ENCODE results near the gene RNF31. TPM values are rescaled to one million over a fixed set of nuclear protein-coding genes. Genes with fewer than 3 reads are reported as not detected.

RNF31 gene
- total and polyA plus RNA-seq, 2 donors = 44.9 to 105 TPM

DNA sequence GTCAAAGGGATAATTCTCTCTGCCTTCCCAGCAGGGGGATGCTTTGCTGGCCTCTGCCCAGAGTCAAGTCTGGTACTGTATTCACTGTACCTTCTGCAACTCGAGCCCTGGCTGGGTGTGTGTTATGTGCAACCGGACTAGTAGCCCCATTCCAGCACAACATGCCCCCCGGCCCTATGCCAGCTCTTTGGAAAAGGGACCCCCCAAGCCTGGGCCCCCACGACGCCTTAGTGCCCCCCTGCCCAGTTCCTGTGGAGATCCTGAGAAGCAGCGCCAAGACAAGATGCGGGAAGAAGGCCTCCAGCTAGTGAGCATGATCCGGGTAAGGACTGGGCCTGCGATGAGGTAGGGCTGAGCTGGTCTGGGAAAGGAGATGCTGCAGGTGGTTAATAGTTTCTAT lies 3.3 kb downstream of the RNF31 start:
- no peak for DNase-seq (ENCODE audit: low read depth in 6 of 9, low spot score in 9 of 9)
- Histone ChIP-seq H3K4me3 (ENCODE audit: low read length in 2 of 2) (no peak overlapping the region), H3K27me3 (ENCODE audit: control insufficient read depth in 2 of 2, insufficient read depth in 1 of 2, low read length in 1 of 2) (no peaks in the 10 kb centered on the region), H3K27ac (ENCODE audit: low read depth in 1 of 2, low read length in 1 of 2) (no peak overlapping the region), H3K4me1 (ENCODE audit: control insufficient read depth in 2 of 2, insufficient read depth in 2 of 2, low read length in 2 of 2) (peaks cover 16 to 18% of the 10 kb centered on the region in 2 donors), H3K36me3 (ENCODE audit: control insufficient read depth in 2 of 2, insufficient read depth in 2 of 2, low read length in 1 of 2) (peaks cover 53 to 61% of the 10 kb centered on the region in 2 donors), H3K9me3 (ENCODE audit: control insufficient read depth in 2 of 2, insufficient read depth in 1 of 2, low read length in 1 of 2) (no peaks in the 10 kb centered on the region)
- WGBS = 99% methylated on average over 9 of the region's 9 CpGs

DNA sequence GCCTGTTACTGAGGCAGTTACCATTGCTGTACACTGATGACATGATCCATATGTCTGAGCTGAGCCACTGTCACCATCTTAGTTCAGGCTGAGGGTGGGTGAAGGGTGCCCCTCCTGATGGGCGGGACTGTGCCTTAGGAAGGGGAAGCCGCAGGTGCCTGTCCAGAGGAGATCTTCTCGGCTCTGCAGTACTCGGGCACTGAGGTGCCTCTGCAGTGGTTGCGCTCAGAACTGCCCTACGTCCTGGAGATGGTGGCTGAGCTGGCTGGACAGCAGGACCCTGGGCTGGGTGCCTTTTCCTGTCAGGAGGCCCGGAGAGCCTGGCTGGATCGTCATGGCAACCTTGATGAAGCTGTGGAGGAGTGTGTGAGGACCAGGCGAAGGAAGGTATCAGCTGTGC lies 3.7 kb downstream of the RNF31 start:
- WGBS = 97% methylated on average over 9 of the region's 9 CpGs
- H3K4me3 ChIP-seq (ENCODE audit: low read length in 2 of 2) = no peak overlapping the region
- H3K36me3 ChIP-seq (ENCODE audit: control insufficient read depth in 2 of 2, insufficient read depth in 2 of 2, low read length in 1 of 2) = peaks cover 57 to 65% of the 10 kb centered on the region in 2 donors
- H3K9me3 ChIP-seq (ENCODE audit: control insufficient read depth in 2 of 2, insufficient read depth in 1 of 2, low read length in 1 of 2) = no peaks in the 10 kb centered on the region
- DNase-seq (ENCODE audit: low read depth in 6 of 9, low spot score in 9 of 9) = no peak
- no peaks in the 10 kb centered on the region for H3K27me3 ChIP-seq (ENCODE audit: control insufficient read depth in 2 of 2, insufficient read depth in 1 of 2, low read length in 1 of 2)
- peaks cover 12 to 14% of the 10 kb centered on the region in 2 donors for H3K4me1 ChIP-seq (ENCODE audit: control insufficient read depth in 2 of 2, insufficient read depth in 2 of 2, low read length in 2 of 2)
- H3K27ac ChIP-seq (ENCODE audit: low read depth in 1 of 2, low read length in 1 of 2) = no peak overlapping the region

DNA sequence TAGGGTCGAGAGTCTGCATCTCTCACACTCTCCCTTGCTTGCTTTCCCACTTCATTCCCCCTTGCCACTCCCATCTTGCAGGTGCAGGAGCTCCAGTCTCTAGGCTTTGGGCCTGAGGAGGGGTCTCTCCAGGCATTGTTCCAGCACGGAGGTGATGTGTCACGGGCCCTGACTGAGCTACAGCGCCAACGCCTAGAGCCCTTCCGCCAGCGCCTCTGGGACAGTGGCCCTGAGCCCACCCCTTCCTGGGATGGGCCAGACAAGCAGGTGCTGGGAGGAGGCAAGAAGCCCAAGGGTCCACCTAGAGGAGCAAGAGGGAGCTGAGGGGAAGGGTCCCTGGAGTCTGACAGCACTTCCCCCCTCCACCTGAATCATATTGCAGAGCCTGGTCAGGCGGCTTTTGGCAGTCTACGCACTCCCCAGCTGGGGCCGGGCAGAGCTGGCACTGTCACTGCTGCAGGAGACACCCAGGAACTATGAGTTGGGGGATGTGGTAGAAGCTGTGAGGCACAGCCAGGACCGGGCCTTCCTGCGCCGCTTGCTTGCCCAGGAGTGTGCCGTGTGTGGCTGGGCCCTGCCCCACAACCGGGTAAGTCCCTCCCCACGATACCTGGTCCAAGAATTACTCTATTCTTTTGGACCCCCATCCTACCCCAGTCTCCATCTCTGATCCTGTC lies 4.2 kb downstream of the RNF31 start:
- WGBS = 98% methylated on average over 16 of the region's 16 CpGs
- Histone ChIP-seq H3K4me1 (ENCODE audit: control insufficient read depth in 2 of 2, insufficient read depth in 2 of 2, low read length in 2 of 2) (peaks cover 10 to 11% of the 10 kb centered on the region in 2 donors), H3K36me3 (ENCODE audit: control insufficient read depth in 2 of 2, insufficient read depth in 2 of 2, low read length in 1 of 2) (peaks cover 62 to 69% of the 10 kb centered on the region in 2 donors), H3K4me3 (ENCODE audit: low read length in 2 of 2) (no peak overlapping the region), H3K9me3 (ENCODE audit: control insufficient read depth in 2 of 2, insufficient read depth in 1 of 2, low read length in 1 of 2) (no peaks in the 10 kb centered on the region), H3K27me3 (ENCODE audit: control insufficient read depth in 2 of 2, insufficient read depth in 1 of 2, low read length in 1 of 2) (no peaks in the 10 kb centered on the region), H3K27ac (ENCODE audit: low read depth in 1 of 2, low read length in 1 of 2) (no peak overlapping the region)
- no peak for DNase-seq (ENCODE audit: low read depth in 6 of 9, low spot score in 9 of 9)

DNA sequence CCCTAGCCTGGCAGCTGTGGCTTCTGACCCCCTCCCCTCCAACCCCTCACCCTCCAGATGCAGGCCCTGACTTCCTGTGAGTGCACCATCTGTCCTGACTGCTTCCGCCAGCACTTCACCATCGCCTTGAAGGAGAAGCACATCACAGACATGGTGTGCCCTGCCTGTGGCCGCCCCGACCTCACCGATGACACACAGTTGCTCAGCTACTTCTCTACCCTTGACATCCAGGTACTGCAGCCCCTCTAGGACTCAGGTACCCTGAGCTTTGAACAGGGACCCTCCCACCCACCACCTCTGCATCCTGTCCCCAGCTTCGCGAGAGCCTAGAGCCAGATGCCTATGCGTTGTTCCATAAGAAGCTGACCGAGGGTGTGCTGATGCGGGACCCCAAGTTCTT lies 7.8 kb downstream of the RNF31 start:
- Histone ChIP-seq H3K27me3 (ENCODE audit: control insufficient read depth in 2 of 2, insufficient read depth in 1 of 2, low read length in 1 of 2) (no peaks in the 10 kb centered on the region), H3K36me3 (ENCODE audit: control insufficient read depth in 2 of 2, insufficient read depth in 2 of 2, low read length in 1 of 2) (peaks cover 78 to 81% of the 10 kb centered on the region in 2 donors), H3K27ac (ENCODE audit: low read depth in 1 of 2, low read length in 1 of 2) (no peak overlapping the region), H3K9me3 (ENCODE audit: control insufficient read depth in 2 of 2, insufficient read depth in 1 of 2, low read length in 1 of 2) (no peaks in the 10 kb centered on the region), H3K4me3 (ENCODE audit: low read length in 2 of 2) (no peak overlapping the region), H3K4me1 (ENCODE audit: control insufficient read depth in 2 of 2, insufficient read depth in 2 of 2, low read length in 2 of 2) (peaks cover 0 to under 1% of the 10 kb centered on the region in 2 donors)
- WGBS = 99% methylated on average over 10 of the region's 10 CpGs
- no peak for DNase-seq (ENCODE audit: low read depth in 6 of 9, low spot score in 9 of 9)

DNA sequence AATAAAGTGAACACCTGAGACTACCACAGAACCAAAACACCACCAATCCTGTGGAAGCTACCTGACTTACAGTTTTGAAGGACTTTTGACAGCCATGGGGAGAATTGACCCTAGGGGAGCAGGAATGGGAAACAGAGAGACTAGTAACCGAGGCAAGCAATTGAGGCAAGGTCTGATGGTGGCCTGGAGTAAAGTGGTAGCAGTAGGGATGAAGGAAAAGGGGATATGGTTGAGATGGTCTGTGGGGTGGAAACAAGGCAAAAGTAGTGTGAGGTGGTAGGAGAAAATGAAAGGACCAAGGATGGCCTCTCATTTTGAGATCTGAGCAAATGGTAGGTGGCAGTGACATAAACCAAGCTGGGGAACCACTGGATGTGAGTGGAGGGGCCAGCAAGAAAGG lies 9.5 kb downstream of the RNF31 start:
- Histone ChIP-seq H3K4me3 (ENCODE audit: low read length in 2 of 2) (no peak overlapping the region), H3K27me3 (ENCODE audit: control insufficient read depth in 2 of 2, insufficient read depth in 1 of 2, low read length in 1 of 2) (no peaks in the 10 kb centered on the region), H3K27ac (ENCODE audit: low read depth in 1 of 2, low read length in 1 of 2) (no peak overlapping the region), H3K4me1 (ENCODE audit: control insufficient read depth in 2 of 2, insufficient read depth in 2 of 2, low read length in 2 of 2) (peaks cover 4 to 10% of the 10 kb centered on the region in 2 donors), H3K9me3 (ENCODE audit: control insufficient read depth in 2 of 2, insufficient read depth in 1 of 2, low read length in 1 of 2) (no peaks in the 10 kb centered on the region), H3K36me3 (ENCODE audit: control insufficient read depth in 2 of 2, insufficient read depth in 2 of 2, low read length in 1 of 2) (peaks cover 67 to 71% of the 10 kb centered on the region in 2 donors)
- no peak for DNase-seq (ENCODE audit: low read depth in 6 of 9, low spot score in 9 of 9)
- 97% methylated on average over 1 of the region's 1 CpG for WGBS

DNA sequence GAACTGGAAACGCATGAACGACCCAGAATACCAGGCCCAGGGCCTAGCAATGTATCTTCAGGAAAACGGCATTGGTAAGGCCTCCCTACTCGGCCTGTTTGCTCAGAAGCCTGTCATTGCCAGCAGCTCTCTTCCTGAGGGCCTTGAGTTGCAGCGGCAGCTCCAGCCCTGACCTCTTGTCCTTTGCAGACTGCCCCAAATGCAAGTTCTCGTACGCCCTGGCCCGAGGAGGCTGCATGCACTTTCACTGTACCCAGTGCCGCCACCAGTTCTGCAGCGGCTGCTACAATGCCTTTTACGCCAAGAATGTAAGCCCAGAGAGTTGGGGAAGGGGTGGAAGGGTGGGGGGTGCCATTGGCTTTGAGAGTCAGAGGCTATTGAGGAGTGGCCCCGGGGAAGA lies 10.0 kb downstream of the RNF31 start:
- no peak for DNase-seq (ENCODE audit: low read depth in 6 of 9, low spot score in 9 of 9)
- no peaks in the 10 kb centered on the region for H3K9me3 ChIP-seq (ENCODE audit: control insufficient read depth in 2 of 2, insufficient read depth in 1 of 2, low read length in 1 of 2)
- no peaks in the 10 kb centered on the region for H3K27me3 ChIP-seq (ENCODE audit: control insufficient read depth in 2 of 2, insufficient read depth in 1 of 2, low read length in 1 of 2)
- H3K4me3 ChIP-seq (ENCODE audit: low read length in 2 of 2) = no peak overlapping the region
- H3K4me1 ChIP-seq (ENCODE audit: control insufficient read depth in 2 of 2, insufficient read depth in 2 of 2, low read length in 2 of 2) = peaks cover 6 to 15% of the 10 kb centered on the region in 2 donors
- peaks cover 64 to 69% of the 10 kb centered on the region in 2 donors for H3K36me3 ChIP-seq (ENCODE audit: control insufficient read depth in 2 of 2, insufficient read depth in 2 of 2, low read length in 1 of 2)
- H3K27ac ChIP-seq (ENCODE audit: low read depth in 1 of 2, low read length in 1 of 2) = no peak overlapping the region
- 98% methylated on average over 12 of the region's 12 CpGs for WGBS

DNA sequence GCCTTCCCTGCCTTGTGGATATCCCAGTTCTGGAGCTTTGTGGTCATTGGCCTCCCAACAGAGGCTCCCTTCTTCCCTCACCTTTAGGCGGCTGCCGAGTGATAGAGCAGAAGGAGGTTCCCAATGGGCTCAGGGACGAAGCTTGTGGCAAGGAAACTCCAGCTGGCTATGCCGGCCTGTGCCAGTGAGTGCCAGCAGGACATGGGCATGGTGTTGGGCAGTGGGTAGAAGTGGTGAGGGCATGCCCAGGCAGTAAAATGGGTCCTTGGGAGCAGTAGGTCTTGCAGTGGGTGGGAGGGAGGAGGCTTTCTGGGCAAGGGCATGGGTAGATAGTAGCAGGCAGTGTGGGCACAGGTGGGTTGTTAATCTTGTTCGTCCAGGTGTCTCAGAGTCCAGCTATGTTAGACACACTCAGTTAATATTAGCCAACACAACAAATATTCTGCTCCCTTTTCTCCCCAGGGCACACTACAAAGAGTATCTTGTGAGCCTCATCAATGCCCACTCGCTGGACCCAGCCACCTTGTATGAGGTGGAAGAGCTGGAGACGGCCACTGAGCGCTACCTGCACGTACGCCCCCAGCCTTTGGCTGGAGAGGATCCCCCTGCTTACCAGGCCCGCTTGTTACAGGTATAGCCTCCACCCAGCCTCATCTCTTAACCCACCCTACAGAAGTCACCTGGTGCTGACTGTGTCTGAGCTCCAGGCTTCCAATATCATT lies 12.6 kb downstream of the RNF31 start:
- DNase-seq (ENCODE audit: low read depth in 6 of 9, low spot score in 9 of 9) = no peak
- Histone ChIP-seq H3K9me3 (ENCODE audit: control insufficient read depth in 2 of 2, insufficient read depth in 1 of 2, low read length in 1 of 2) (no peaks in the 10 kb centered on the region), H3K27me3 (ENCODE audit: control insufficient read depth in 2 of 2, insufficient read depth in 1 of 2, low read length in 1 of 2) (no peaks in the 10 kb centered on the region), H3K36me3 (ENCODE audit: control insufficient read depth in 2 of 2, insufficient read depth in 2 of 2, low read length in 1 of 2) (peaks cover 69 to 78% of the 10 kb centered on the region in 2 donors), H3K27ac (ENCODE audit: low read depth in 1 of 2, low read length in 1 of 2) (peak overlapping the region; percentile 92 to 93), H3K4me3 (ENCODE audit: low read length in 2 of 2) (no peak overlapping the region), H3K4me1 (ENCODE audit: control insufficient read depth in 2 of 2, insufficient read depth in 2 of 2, low read length in 2 of 2) (peaks cover 6 to 34% of the 10 kb centered on the region in 2 donors)
- 98% methylated on average over 11 of the region's 11 CpGs for WGBS

DNA sequence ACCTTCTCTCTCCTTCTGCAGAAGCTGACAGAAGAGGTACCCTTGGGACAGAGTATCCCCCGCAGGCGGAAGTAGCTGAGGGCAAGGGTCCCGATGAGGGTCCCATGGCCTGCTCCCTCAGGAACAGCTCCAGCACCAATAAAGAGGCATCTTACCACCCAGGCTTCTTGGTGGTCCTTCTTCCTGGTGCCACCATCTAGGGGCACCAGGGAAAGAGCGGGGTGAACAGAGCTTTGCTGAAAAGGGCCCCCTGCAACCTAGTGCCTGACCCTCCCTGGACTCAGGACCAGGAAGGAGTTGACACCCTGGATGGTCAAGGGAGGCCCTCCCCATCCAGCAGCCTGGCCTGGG lies 13.2 kb downstream of the RNF31 start:
- Histone ChIP-seq H3K27ac (ENCODE audit: low read depth in 1 of 2, low read length in 1 of 2) (peak overlapping the region; percentile 92 to 93), H3K27me3 (ENCODE audit: control insufficient read depth in 2 of 2, insufficient read depth in 1 of 2, low read length in 1 of 2) (no peaks in the 10 kb centered on the region), H3K4me1 (ENCODE audit: control insufficient read depth in 2 of 2, insufficient read depth in 2 of 2, low read length in 2 of 2) (peaks cover 6 to 34% of the 10 kb centered on the region in 2 donors), H3K9me3 (ENCODE audit: control insufficient read depth in 2 of 2, insufficient read depth in 1 of 2, low read length in 1 of 2) (no peaks in the 10 kb centered on the region), H3K4me3 (ENCODE audit: low read length in 2 of 2) (no peak overlapping the region), H3K36me3 (ENCODE audit: control insufficient read depth in 2 of 2, insufficient read depth in 2 of 2, low read length in 1 of 2) (peaks cover 69 to 78% of the 10 kb centered on the region in 2 donors)
- WGBS = over 99% methylated on average over 4 of the region's 4 CpGs
- DNase-seq (ENCODE audit: low read depth in 6 of 9, low spot score in 9 of 9) = no peak
